Astrocyte (in vitro differentiated cells and primary cell): ENCODE data around the gene SEC61G. TPM values are rescaled to one million over a fixed set of nuclear protein-coding genes. Genes with fewer than 3 reads are reported as not detected.

Experiments used
- DNase-seq: peaks from one replicate; pipeline ENCODE4 v3.0.0-alpha.2; 2010; ENCODE audit warnings: low read depth
- FAIRE-seq: peaks from 2 replicates; lab custom pipeline; 2011; peaks lifted over from hg19 to GRCh38; lab: Jason Lieb, UNC
- H2AFZ ChIP-seq: 2 replicates; pipeline ENCODE4 v1.6.0; 2012; ENCODE audit warnings: low read depth, low read length, inconsistent platforms
- H3K27ac ChIP-seq: 2 replicates; pipeline ENCODE4 v1.5.1; 2011; ENCODE audit warnings: low read depth, low read length, inconsistent platforms
- H3K27me3 ChIP-seq: 2 replicates; pipeline ENCODE4 v1.6.0; 2011; ENCODE audit warnings: low read length, inconsistent platforms; ENCODE audit not compliant: insufficient read depth
- H3K36me3 ChIP-seq: 2 replicates; pipeline ENCODE4 v1.5.1; 2011; ENCODE audit warnings: low read length, inconsistent platforms; ENCODE audit not compliant: insufficient read depth
- H3K4me1 ChIP-seq: 2 replicates; pipeline ENCODE4 v1.5.1; 2011; ENCODE audit warnings: low read length, inconsistent platforms; ENCODE audit not compliant: insufficient read depth
- H3K4me2 ChIP-seq: 2 replicates; pipeline ENCODE4 v1.6.0; 2012; ENCODE audit warnings: low read length, inconsistent platforms
- H3K4me3 ChIP-seq: 2 replicates; pipeline ENCODE4 v1.5.1; 2011; ENCODE audit warnings: low read depth, mild to moderate bottlenecking, low read length, inconsistent platforms; ENCODE audit not compliant: insufficient read depth
- H3K79me2 ChIP-seq: 2 replicates; pipeline ENCODE4 v1.6.0; 2012; ENCODE audit warnings: mild to moderate bottlenecking, low read length, inconsistent platforms; ENCODE audit not compliant: insufficient read depth
- H3K9ac ChIP-seq: 2 replicates; pipeline ENCODE4 v1.6.0; 2012; ENCODE audit warnings: mild to moderate bottlenecking, low read length, inconsistent platforms
- H3K9me3 ChIP-seq: 2 replicates; pipeline ENCODE4 v1.5.1; 2012; ENCODE audit warnings: low read depth, mild to moderate bottlenecking, low read length, inconsistent platforms; ENCODE audit not compliant: insufficient read depth
- H4K20me1 ChIP-seq: 2 replicates; pipeline ENCODE4 v1.6.0; 2012; ENCODE audit warnings: low read length, inconsistent platforms; ENCODE audit not compliant: insufficient read depth
- H3K27ac Mint-ChIP-seq: one replicate; pipeline ENCODE4 v1.8.0; 2021; ENCODE audit warnings: mild to moderate bottlenecking, mixed read lengths; ENCODE audit not compliant: unreplicated experiment
- H3K27me3 Mint-ChIP-seq: one replicate; pipeline ENCODE4 v1.8.0; 2021; ENCODE audit warnings: low read depth, mixed read lengths; ENCODE audit not compliant: unreplicated experiment
- H3K36me3 Mint-ChIP-seq: one replicate; pipeline ENCODE4 v1.8.0; 2021; ENCODE audit warnings: low read depth, mixed read lengths; ENCODE audit not compliant: unreplicated experiment
- H3K4me1 Mint-ChIP-seq: one replicate; pipeline ENCODE4 v1.8.0; 2021; ENCODE audit warnings: low read depth, mixed read lengths; ENCODE audit not compliant: unreplicated experiment
- H3K4me3 Mint-ChIP-seq: one replicate; pipeline ENCODE4 v1.8.0; 2021; ENCODE audit warnings: mild to moderate bottlenecking, moderate library complexity, mixed read lengths; ENCODE audit not compliant: unreplicated experiment
- H3K9me3 Mint-ChIP-seq: one replicate; pipeline ENCODE4 v1.8.0; 2021; ENCODE audit warnings: mild to moderate bottlenecking, mixed read lengths; ENCODE audit not compliant: unreplicated experiment
- EZH2 ChIP-seq: IDR thresholded peaks from 2 replicates; pipeline ENCODE4 v1.6.1; 2012; ENCODE audit warnings: mild to moderate bottlenecking, low read length, inconsistent platforms; ENCODE audit not compliant: insufficient read depth
- total RNA-seq: library from RNA; stranded (reverse); gene quantifications from 2 replicates; pipeline ENCODE4 v1.2.1, GENCODE V29; 2021
- TF ChIP-seq, protein P1 (sequence below): IDR thresholded peaks from 2 replicates; pipeline ENCODE4 v1.5.1; 2011; ENCODE audit warnings: low read depth, mild to moderate bottlenecking, inconsistent platforms, low read length, moderate library complexity; ENCODE audit not compliant: insufficient read depth

The SEC61G gene
- total RNA-seq, 1 donor from 2014 or later: 280 TPM

DNA sequence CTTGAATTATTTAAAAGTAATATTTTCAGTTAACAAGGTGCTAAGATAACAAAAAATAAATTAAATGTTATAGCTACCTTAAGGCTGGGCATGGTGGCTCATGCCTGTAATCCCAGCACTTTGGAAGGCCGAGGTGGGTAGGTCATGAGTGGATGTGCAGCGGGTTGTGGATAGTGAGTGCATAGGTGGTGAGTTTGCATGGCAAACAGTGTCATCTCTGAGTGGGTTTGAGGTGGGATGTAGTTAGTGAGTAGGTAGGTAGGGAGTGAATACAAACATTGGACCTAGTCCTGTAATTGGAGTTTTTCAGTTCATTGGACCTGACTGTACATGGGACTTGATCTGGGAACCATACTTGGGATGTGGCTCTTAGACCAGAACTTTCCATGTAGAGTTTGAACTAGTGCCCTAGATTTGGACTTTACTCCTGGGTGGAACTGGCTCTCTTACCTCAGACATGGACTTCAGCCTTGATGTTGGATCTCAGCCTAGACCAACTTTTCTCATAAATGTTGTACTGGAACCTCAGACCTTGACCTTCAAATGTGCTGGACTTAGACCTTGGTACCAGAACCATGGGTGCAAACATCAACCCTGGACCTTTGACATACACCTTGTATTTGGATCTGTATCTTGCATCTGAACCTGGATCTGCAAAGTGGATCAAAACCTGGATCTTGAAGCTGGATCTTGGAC is 47.0 kb downstream of the SEC61G start:
- no peaks in the 10 kb centered on the region for H3K79me2 ChIP-seq
- Mint-ChIP-seq H3K27me3 (no peaks in the 10 kb centered on the region), H3K27ac (no peak overlapping the region), H3K4me1 (no peaks in the 10 kb centered on the region), H3K9me3 (peaks cover 17% of the 10 kb centered on the region), H3K36me3 (no peaks in the 10 kb centered on the region), H3K4me3 (no peak overlapping the region)
- no peak overlapping the region for H3K4me3 ChIP-seq
- H2AFZ ChIP-seq: no peak overlapping the region
- no peak overlapping the region for H3K9ac ChIP-seq
- H3K27me3 ChIP-seq: no peaks in the 10 kb centered on the region
- no peaks in the 10 kb centered on the region for H4K20me1 ChIP-seq
- DNase-seq (no peak), FAIRE-seq (no peak)
- no peaks in the 10 kb centered on the region for H3K9me3 ChIP-seq
- H3K36me3 ChIP-seq: no peaks in the 10 kb centered on the region
- no peak overlapping the region for H3K27ac ChIP-seq
- TF ChIP-seq, protein P1, sequence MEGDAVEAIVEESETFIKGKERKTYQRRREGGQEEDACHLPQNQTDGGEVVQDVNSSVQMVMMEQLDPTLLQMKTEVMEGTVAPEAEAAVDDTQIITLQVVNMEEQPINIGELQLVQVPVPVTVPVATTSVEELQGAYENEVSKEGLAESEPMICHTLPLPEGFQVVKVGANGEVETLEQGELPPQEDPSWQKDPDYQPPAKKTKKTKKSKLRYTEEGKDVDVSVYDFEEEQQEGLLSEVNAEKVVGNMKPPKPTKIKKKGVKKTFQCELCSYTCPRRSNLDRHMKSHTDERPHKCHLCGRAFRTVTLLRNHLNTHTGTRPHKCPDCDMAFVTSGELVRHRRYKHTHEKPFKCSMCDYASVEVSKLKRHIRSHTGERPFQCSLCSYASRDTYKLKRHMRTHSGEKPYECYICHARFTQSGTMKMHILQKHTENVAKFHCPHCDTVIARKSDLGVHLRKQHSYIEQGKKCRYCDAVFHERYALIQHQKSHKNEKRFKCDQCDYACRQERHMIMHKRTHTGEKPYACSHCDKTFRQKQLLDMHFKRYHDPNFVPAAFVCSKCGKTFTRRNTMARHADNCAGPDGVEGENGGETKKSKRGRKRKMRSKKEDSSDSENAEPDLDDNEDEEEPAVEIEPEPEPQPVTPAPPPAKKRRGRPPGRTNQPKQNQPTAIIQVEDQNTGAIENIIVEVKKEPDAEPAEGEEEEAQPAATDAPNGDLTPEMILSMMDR: no peak
- TF ChIP-seq EZH2: no peak
- no peaks in the 10 kb centered on the region for H3K4me1 ChIP-seq
- no peak overlapping the region for H3K4me2 ChIP-seq

DNA sequence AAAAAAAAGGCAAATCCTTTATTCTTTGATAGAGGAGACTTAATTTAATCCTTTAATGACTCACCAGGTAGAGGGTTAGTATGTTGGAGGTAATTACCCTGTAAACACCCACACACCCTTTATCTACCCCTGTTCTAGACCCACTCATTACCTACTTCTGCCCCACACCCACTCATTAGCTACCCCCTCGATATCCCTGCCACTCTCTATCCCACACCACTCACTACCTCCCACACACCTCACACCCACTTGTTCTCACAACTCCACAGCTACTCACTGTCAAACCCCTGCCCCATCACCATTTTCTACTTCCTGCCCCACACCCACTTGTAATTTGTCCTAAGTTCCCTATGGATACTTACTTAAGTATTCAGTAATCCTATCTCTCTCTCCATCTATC is 49.7 kb downstream of the SEC61G start:
- Mint-ChIP-seq H3K36me3 (no peaks in the 10 kb centered on the region), H3K4me1 (peaks cover 6% of the 10 kb centered on the region), H3K27ac (no peak overlapping the region), H3K4me3 (no peak overlapping the region), H3K9me3 (peaks cover 14% of the 10 kb centered on the region), H3K27me3 (no peaks in the 10 kb centered on the region)
- H3K9ac ChIP-seq: no peak overlapping the region
- no peaks in the 10 kb centered on the region for H3K79me2 ChIP-seq
- TF ChIP-seq, protein P1: no peak
- FAIRE-seq: no peak
- no peaks in the 10 kb centered on the region for H3K4me1 ChIP-seq
- no peaks in the 10 kb centered on the region for H3K9me3 ChIP-seq
- H3K4me3 ChIP-seq: no peak overlapping the region
- H2AFZ ChIP-seq: no peak overlapping the region
- no peak overlapping the region for H3K27ac ChIP-seq
- H3K36me3 ChIP-seq: no peaks in the 10 kb centered on the region
- no peak overlapping the region for H3K4me2 ChIP-seq
- DNase-seq: no peak
- no peaks in the 10 kb centered on the region for H3K27me3 ChIP-seq
- no peaks in the 10 kb centered on the region for H4K20me1 ChIP-seq

DNA sequence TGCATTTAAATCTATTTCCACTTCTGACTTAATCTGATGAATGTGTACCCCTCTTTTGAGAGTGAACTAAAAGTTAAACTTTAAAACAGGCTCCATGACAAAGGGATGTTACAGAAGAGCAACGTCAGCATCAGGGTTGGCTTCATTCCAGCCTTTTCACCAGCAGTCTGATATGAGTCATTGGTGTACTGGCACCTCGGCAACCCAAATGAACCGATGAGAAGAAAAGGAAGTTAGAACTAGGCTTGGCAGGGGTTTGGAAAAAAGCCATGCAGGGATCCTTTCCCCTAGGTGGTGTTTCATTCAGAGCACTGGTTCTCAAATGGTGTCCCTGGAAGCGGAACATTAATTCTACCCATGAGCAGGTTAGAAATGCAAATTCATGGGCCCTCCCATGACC is 53.6 kb downstream of the SEC61G start:
- Histone ChIP-seq H3K27me3 (no peaks in the 10 kb centered on the region), H2AFZ (no peak overlapping the region), H3K79me2 (no peaks in the 10 kb centered on the region), H3K9ac (no peak overlapping the region), H3K4me3 (no peak overlapping the region), H3K4me1 (no peaks in the 10 kb centered on the region), H3K27ac (no peak overlapping the region), H3K36me3 (no peaks in the 10 kb centered on the region), H3K4me2 (no peak overlapping the region), H3K9me3 (no peaks in the 10 kb centered on the region), H4K20me1 (no peaks in the 10 kb centered on the region)
- Mint-ChIP-seq H3K27me3 (no peaks in the 10 kb centered on the region), H3K4me1 (peaks cover 6% of the 10 kb centered on the region), H3K9me3 (peaks cover 9% of the 10 kb centered on the region), H3K27ac (no peak overlapping the region), H3K36me3 (no peaks in the 10 kb centered on the region), H3K4me3 (no peak overlapping the region)
- FAIRE-seq (no peak), DNase-seq (peak; percentile 31)
- no peak for TF ChIP-seq EZH2
- TF ChIP-seq, protein P1: no peak
